Muscle of back (tissue), 13 donors: ENCODE data around the gene RAB19. TPM values are rescaled to one million over a fixed set of nuclear protein-coding genes. Genes with fewer than 3 reads are reported as not detected.

Source experiments
- DNase-seq, 3 donors: peaks; one replicate each; pipeline versions ENCODE4 v3.0.0 to v3.0.0-alpha.2; 2013
- long read RNA-seq, 9 donors: transcript quantifications; one replicate each; lab custom pipeline, GENCODE V29; 2026
- polyA plus RNA-seq, 10 donors: library from polyadenylated mRNA; unstranded; fragments of 120-200 nt; gene quantifications; one replicate each; pipeline ENCODE4 v1.2.1, GENCODE V29; 2013; ENCODE audit not compliant: insufficient read length in 10 of 10

RAB19 gene, protein sequence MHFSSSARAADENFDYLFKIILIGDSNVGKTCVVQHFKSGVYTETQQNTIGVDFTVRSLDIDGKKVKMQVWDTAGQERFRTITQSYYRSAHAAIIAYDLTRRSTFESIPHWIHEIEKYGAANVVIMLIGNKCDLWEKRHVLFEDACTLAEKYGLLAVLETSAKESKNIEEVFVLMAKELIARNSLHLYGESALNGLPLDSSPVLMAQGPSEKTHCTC
- not detected for polyA plus RNA-seq
- long read RNA-seq, donor 1, result 0 reads
- long read RNA-seq, donor 2, result 0 reads
- long read RNA-seq, donor 3, result 0 reads
- long read RNA-seq, donor 4, result 0 reads
- long read RNA-seq, donor 5, result 0 reads
- long read RNA-seq, donor 6, result 0 reads
- long read RNA-seq, donor 7, result 0 reads
- long read RNA-seq, donor 8, result 0 reads
- long read RNA-seq, donor 9, result 0 reads

DNA sequence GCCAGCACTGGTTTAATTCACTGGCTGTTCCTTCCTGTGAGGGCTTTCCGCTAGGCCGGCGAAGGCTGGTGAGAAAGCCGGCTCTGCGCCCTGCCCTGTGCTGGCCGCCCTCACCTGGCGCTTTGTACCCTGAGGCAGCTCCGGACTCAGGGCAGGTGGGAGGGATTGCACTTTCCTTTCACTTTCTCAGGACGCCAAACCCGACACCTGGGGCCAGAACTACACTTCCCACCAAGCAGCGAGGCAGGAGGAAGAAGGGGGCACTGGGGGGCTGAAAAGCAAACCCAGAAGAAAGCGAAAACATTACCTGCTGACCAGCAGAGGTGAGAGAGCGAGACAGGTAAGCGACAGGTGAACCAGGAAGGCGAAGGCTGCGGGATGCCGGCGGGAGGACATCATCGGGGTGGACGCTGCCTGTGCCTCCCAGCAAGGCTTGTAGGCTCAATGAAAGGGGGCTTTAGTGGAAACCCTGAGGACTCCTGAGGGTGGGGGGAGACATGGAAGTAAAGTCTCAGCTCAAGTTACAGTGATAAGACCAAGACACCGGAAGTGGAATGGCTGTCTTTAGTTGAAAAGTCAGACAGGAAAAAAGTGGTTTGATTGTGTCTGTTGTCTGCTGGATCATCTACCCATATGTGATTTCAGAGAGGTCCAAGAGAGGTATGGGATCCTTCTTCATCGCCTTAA lies at the start of gene RAB19:
Gene RAB19, plus strand, starts transcription at position 181 of the 687 bp plus-strand sequence. CDS start 3,589 bp downstream, outside the sequence.
- DNase-seq, result no peak

DNA sequence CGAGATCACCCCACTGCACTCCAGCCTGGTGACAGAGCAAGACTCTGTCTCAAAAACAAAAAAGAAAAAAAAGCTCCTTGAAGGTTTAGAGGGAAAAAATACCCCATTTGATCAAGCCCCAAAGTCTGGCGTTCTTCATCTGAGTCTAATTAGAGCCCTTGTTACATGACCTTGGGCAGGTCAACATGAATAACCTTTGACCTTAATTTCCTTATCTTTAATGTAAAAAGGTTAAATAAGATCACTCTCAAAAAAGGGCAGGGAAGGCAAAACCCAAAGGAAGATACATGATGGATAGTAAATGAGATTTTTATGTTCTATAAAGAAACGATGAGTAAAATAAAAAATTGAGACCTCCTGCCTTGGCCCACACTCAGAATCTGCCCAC lies 45.8 kb upstream of the RAB19 start:
- no peak for DNase-seq

GRCh38 chr7:140358412-140359051 lies 45.3 kb upstream of the RAB19 start:
- DNase-seq, result no peak

GRCh38 chr7:140360697-140361229 lies 43.1 kb upstream of the RAB19 start:
- DNase-seq, result no peak

- DNase-seq, result peak in 1 of 3 donors; percentile 13
These were observed 39.0 kb upstream of the RAB19 start for GRCh38 chr7:140364819-140365218.

DNA sequence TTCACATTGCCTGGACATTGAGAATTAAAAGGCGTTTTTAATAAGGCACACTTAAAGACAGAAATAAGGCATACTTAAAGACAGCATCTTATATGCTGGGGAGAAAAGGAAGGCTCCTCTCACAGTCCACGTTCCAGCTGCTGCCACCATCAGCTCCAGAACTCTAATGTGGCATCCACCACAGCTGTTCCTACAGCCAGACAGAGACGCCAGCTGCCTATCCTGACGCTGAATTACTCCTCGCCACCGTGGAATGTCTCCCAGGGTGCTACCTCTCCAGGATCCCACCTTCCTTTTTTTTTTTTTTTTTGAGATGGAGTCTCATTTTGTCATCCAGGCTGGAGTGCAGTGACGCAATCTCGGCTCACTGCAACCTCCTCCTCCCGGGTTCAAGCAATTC lies 36.3 kb upstream of the RAB19 start:
- DNase-seq, result no peak

GRCh38 chr7:140369294-140369693 lies 34.6 kb upstream of the RAB19 start:
- no peak for DNase-seq

GRCh38 chr7:140375323-140375722 lies 28.5 kb upstream of the RAB19 start:
- DNase-seq, result no peak

DNA sequence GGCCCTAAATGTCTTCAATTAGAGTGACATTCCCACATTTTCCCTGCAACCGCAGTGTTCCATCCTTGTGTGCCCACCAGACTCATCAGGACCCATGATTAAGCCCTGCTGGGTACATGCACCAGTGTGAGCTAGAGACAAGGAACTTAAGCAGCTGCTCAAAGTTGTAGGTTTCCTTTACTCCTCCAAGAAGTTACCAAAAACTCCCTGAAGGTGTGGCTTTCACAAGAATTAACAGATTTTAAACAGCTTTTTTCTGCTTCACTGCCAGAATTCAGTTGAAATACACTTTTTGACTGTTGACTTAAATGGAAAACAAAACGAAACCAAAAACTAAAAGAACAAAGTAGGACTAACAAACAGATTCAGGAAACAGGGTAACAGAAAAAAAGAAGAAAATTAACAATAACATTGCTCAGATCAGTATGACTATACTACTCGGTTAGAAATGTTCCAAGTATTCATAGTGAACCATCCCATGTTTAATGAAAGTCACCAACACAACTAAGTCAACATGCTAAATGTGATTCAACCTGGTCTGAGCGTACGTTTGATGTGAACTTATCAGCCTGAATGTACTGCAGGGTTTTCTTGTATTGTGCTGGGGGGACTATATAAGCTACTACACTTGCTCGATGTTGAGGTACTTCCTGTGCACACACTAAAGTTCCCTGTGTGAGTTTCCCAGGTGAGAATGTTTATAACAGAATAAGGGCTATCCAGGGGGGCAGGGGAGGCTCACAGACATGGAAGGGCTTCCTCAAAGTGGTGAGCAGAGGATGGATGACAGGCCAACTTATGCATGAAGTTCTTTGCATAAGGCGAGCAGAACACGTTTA lies 27.7 kb upstream of the RAB19 start:
- DNase-seq, result no peak

GRCh38 chr7:140383954-140384713 lies 19.7 kb upstream of the RAB19 start:
- no peak for DNase-seq

GRCh38 chr7:140384894-140385545 lies 18.8 kb upstream of the RAB19 start:
- DNase-seq, result no peak

- DNase-seq, result no peak
These were observed 14.4 kb upstream of the RAB19 start for GRCh38 chr7:140389445-140389844.

GRCh38 chr7:140390034-140390433 lies 13.8 kb upstream of the RAB19 start:
- DNase-seq, result no peak

- no peak for DNase-seq
These were observed 13.2 kb upstream of the RAB19 start for GRCh38 chr7:140390466-140391190.

- no peak for DNase-seq
These were observed 12.2 kb upstream of the RAB19 start for GRCh38 chr7:140391634-140392033.

DNA sequence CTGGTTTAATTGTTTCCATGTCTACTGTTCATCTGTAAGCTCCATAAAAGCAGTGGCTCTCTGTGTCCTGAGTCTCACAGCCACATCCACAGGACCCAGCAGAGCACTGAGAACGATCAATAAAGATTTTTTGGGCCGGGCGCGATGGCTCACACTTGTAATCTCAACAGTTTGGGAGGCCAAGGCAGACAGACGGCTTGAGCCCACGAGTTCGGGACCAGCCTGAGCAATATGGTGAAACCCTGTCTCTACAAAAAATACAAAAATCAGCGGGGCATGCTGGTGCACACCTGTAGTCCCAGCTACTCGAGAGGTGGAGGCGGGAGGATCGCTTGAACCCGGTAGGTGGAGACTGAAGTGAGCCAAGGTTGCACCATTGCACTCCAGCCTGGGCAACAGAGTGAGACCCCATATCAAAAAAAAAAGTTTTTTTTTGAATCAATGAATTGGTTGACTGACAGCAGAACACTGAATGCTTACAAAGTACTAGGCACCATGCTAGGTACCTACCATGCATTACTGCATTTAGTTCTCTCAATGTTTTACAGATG lies 10.0 kb upstream of the RAB19 start:
- no peak for DNase-seq

DNA sequence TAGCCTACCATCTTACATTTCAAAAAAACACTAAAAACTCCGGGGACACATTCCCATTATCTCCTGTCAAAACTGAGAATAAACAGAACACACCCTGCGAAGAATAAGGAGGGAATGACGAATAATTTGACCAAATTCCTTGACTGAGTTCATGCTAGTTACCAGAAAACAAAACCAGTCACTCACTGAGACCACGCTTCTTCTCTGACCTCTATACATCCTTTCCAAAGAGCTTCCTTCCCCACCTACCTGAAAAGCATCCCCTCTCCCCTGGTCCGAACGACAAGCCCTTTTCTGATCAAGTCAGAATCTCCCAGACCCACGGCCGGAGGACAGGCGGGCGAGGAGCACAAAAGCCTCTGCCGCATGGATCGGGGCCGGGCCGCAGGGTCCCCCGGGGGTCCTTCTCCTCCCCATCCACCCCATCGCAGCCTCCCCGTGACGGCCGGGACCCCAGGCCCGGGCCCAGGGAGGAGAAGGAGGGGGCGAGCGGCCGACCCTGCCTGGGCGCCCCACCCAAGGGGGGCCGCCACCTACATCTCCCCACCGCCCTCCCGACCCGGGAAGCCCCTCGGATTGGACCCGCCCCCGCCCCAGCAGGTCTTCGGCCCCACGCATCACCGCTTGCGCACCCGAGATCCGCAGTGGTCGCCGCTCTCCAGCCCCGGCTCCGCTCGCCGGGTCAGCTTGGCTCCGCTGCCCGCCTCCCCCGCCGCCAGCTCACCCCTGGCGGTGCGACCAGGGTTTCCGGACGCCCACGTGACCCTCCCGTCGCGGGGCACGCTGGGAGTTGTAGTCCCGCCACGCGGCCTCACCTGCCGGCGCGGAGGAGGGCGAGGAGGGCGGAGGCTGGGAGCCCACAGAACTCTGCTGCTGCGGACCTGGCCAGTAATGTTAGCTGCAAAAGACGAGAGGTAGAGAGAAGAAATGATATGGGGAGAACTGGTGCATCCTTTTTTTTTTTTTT lies 5.8 kb upstream of the RAB19 start, which contains the start of gene SLC37A3:
Gene SLC37A3, minus strand, starts transcription at position 747 of the 967 bp plus-strand sequence. CDS start 16,004 bp downstream, outside the sequence.
- peak; percentile 74 to 92 (median 88) for DNase-seq

DNA sequence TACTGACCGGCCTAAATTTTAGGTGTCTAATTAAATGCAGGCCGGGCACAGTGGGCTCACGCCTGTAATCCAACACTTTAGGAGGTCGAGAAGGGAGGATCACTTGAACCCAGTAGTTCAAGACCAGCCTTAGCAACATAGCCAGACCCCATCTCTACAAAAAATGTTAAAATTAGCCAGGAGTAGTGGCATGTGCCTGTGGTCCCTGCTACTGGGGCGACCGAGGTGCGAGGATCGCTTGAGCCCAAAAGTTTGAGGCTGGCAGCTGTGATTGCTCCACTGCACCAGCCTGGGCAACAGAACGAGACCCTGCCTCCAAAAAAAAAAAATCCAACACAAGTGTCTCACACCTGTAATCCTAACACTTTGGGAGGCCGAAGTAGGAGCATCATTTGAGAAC lies 5.0 kb upstream of the RAB19 start:
- DNase-seq, result no peak
